SK-N-SH (cell line): ENCODE results near the gene DNPH1. TPM values are rescaled to one million over a fixed set of nuclear protein-coding genes. Genes with fewer than 3 reads are reported as not detected.

Source experiments
- CTCF ChIA-PET: fragments of 300-600, 350-600 bp; formaldehyde crosslinking; extraction: SDS; loops from one replicate; lab custom pipeline; 2021; lab: Yijun Ruan, JAX
- POLR2A ChIA-PET: fragments of 350-600 bp; sonication (Branson Sonifier 250); formaldehyde crosslinking; extraction: SDS; loops from one replicate; lab custom pipeline; 2020; ENCODE audit warnings: antibody characterized with exemption, inconsistent platforms; lab: Yijun Ruan, JAX
- DNase-seq: peaks from one replicate; pipeline ENCODE4 v3.0.0; 2012
- H2AFZ ChIP-seq: fragments of 200-600 bp; sonication (generic); 2 replicates; pipeline ENCODE4 v1.8.1; 2016; ENCODE audit warnings: antibody characterized with exemption, mild to moderate bottlenecking, low read depth
- H3F3A ChIP-seq: fragments of 200-600 bp; sonication (generic); replicated peaks from 2 replicates; pipeline ENCODE3; 2016; ENCODE audit warnings: antibody characterized with exemption, mild to moderate bottlenecking; ENCODE audit not compliant: insufficient read depth
- H3K27ac ChIP-seq, 2 experiments: fragments of 200-500 bp in 1 of 2; fragments of 200-600 bp in 1 of 2; sonication (Bioruptor generic) in 1 of 2; sonication (generic), shearing (Covaris generic) in 1 of 2; 2 replicates each; pipeline versions ENCODE4 v1.5.1 to v1.6.1; 2014 to 2016; ENCODE audit warnings: low read depth in 2 of 2, inconsistent platforms in 1 of 2, low read length in 1 of 2, mild to moderate bottlenecking in 1 of 2, mixed read lengths in 1 of 2
- H3K27me3 ChIP-seq: fragments of 200-600 bp; sonication (generic), shearing (Covaris generic); 2 replicates; pipeline ENCODE4 v1.6.1; 2016; ENCODE audit warnings: mixed run types; ENCODE audit not compliant: insufficient read depth
- H3K36me3 ChIP-seq, 2 experiments: fragments of 200-500 bp in 1 of 2; fragments of 200-600 bp in 1 of 2; sonication (Bioruptor generic) in 1 of 2; sonication (generic) in 1 of 2; replicated peaks in 1 of 2; 2 replicates each; pipeline versions ENCODE3 to v1.5.1; 2014 to 2016; ENCODE audit warnings: low read length in 1 of 2, mild to moderate bottlenecking in 1 of 2; ENCODE audit not compliant: insufficient read depth in 2 of 2, control insufficient read depth in 1 of 2
- H3K4me1 ChIP-seq, 2 experiments: fragments of 200-500 bp in 1 of 2; fragments of 200-600 bp in 1 of 2; sonication (Bioruptor generic) in 1 of 2; sonication (generic), shearing (Covaris generic) in 1 of 2; 2 replicates each; pipeline versions ENCODE4 v1.5.1 to v1.6.1; 2014 to 2016; ENCODE audit warnings: low read depth in 1 of 2, low read length in 1 of 2, mixed run types in 1 of 2; ENCODE audit not compliant: insufficient read depth in 2 of 2, control insufficient read depth in 1 of 2
- H3K4me2 ChIP-seq: fragments of 200-600 bp; sonication (generic), shearing (Covaris generic); 2 replicates; pipeline ENCODE4 v1.6.1; 2017; ENCODE audit warnings: mixed run types
- H3K4me3 ChIP-seq, 2 experiments: fragments of 200-500 bp in 1 of 2; fragments of 200-600 bp in 1 of 2; sonication (Bioruptor generic) in 1 of 2; sonication (generic), shearing (Covaris generic) in 1 of 2; 2 replicates each; pipeline versions ENCODE4 v1.5.1 to v1.8.1; 2014 to 2016; ENCODE audit warnings: low read depth in 2 of 2, inconsistent platforms in 1 of 2, low read length in 1 of 2, mild to moderate bottlenecking in 1 of 2, mixed read lengths in 1 of 2, moderate library complexity in 1 of 2
- H3K79me2 ChIP-seq: fragments of 200-600 bp; sonication (generic); 2 replicates; pipeline ENCODE4 v1.8.1; 2017; ENCODE audit warnings: mild to moderate bottlenecking; ENCODE audit not compliant: insufficient read depth
- H3K9ac ChIP-seq: fragments of 200-600 bp; sonication (generic); 2 replicates; pipeline ENCODE4 v1.6.1; 2017; ENCODE audit warnings: mixed run types
- H3K9me2 ChIP-seq: fragments of 200-600 bp; sonication (generic); 2 replicates; pipeline ENCODE4 v1.6.1; 2017; ENCODE audit warnings: mixed run types
- H3K9me3 ChIP-seq: fragments of 200-600 bp; sonication (generic); 2 replicates; pipeline ENCODE4 v1.6.1; 2017; ENCODE audit warnings: mixed run types, mild to moderate bottlenecking, moderate library complexity
- H4K20me1 ChIP-seq: fragments of 200-600 bp; sonication (generic); 2 replicates; pipeline ENCODE4 v1.6.1; 2017; ENCODE audit warnings: mild to moderate bottlenecking, mixed run types; ENCODE audit not compliant: insufficient read depth
- GATA2 ChIP-seq: sonication (generic); formaldehyde crosslinking; IDR thresholded peaks from 2 replicates; pipeline ENCODE4 v1.5.0; 2020; ENCODE audit warnings: mild to moderate bottlenecking, missing genetic modification reagents
- RAD21 ChIP-seq: IDR thresholded peaks from 2 replicates; pipeline ENCODE4 v1.6.1; 2012; ENCODE audit warnings: mild to moderate bottlenecking, low read length
- TEAD4 ChIP-seq: IDR thresholded peaks from 2 replicates; pipeline ENCODE4 v1.4.0; 2012; ENCODE audit warnings: mild to moderate bottlenecking, borderline replicate concordance; ENCODE audit not compliant: insufficient read depth
- WGBS: methylation state at CpG from one replicate; pipeline ENCODE4 v1.1.6; 2017; ENCODE audit warnings: low lambda C conversion rate; 5-methylcytosine and 5-hydroxymethylcytosine counted together
- polyA plus RNA-seq, 3 experiments: library from polyadenylated mRNA; depleted of rRNA; stranded (reverse); fragments of >200 nt; gene quantifications; 2 replicates each; pipeline ENCODE4 v1.2.3, GENCODE V29; 2012
- TF ChIP-seq, protein P1 (sequence below): IDR thresholded peaks from 2 replicates; pipeline ENCODE4 v1.4.0; 2012; ENCODE audit warnings: low read depth, borderline replicate concordance
- TF ChIP-seq, protein P2 (sequence below): IDR thresholded peaks from 2 replicates; pipeline ENCODE4 v1.6.1; 2012; ENCODE audit warnings: mild to moderate bottlenecking, low read depth, low read length, moderate library complexity
- TF ChIP-seq, protein P3 (sequence below): IDR thresholded peaks from 2 replicates; pipeline ENCODE4 v1.4.0; 2012; ENCODE audit warnings: low read depth
- TF ChIP-seq, protein P4 (sequence below): fragments of 150-350 bp; IDR thresholded peaks from 2 replicates; pipeline ENCODE4 v1.6.1; 2016; ENCODE audit warnings: mild to moderate bottlenecking, low read depth, low read length
- TF ChIP-seq, protein P5 (sequence below): fragments of 200-600 bp; sonication (generic); IDR thresholded peaks from 2 replicates; pipeline ENCODE4 v1.6.1; 2017; ENCODE audit warnings: antibody characterized with exemption, mild to moderate bottlenecking, moderate library complexity

DNPH1 gene
- polyA plus RNA-seq, 1 of the 3 experiments (the other 2 are of a cell fraction): 287 TPM

DNA sequence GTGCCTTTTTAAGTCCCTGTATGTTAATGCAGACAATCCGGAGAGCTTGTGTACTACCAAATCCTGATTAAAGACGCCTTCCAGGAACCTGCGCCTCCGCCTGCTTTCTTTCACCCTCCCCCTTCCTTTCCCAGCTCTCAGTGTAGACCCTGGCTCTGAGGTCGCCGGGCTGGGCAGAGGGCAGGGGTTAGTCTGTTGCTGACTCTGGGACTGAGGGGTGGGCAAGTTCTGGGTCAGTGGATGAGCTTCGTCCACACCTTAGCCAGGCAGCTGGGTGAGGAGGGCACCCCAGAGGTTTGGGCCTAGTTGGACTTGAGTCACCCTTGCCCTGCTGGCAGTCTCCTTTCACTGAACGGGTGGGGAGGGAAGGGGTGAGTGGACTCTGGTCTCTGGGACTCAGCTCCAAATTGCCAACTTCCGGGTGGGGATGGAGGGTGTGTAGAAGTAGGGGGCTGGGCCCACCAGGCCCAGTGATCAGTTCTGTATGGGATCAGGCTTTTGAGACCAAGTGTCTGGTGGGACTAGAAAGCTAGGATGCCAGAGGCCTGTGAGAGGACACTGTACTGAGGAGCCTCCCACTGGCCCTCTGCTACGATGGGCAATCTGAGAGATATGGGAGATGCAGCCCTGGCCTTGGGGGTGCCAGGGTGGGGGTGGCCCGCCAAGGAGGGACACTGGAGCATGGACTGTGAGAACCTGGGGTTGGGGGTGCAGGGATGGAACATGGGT lies 47.5 kb upstream of the DNPH1 start:
- H3K4me1 ChIP-seq: peaks cover 0 to 3% of the 10 kb centered on the region in 2 experiments; a peak in 1 of 4 replicates
- H4K20me1 ChIP-seq: no peaks in the 10 kb centered on the region
- no peak overlapping the region for H2AFZ ChIP-seq
- H3K9ac ChIP-seq: no peak overlapping the region
- H3K9me3 ChIP-seq: no peaks in the 10 kb centered on the region
- POLR2A ChIA-PET: no interaction called here
- no peak overlapping the region for H3K27ac ChIP-seq
- H3K27me3 ChIP-seq: no peaks in the 10 kb centered on the region
- no peaks in the 10 kb centered on the region for H3K9me2 ChIP-seq
- no peaks in the 10 kb centered on the region for H3F3A ChIP-seq
- H3K4me3 ChIP-seq: no peak overlapping the region
- DNase-seq: no peak
- H3K4me2 ChIP-seq: no peak overlapping the region
- TF ChIP-seq, protein P1, sequence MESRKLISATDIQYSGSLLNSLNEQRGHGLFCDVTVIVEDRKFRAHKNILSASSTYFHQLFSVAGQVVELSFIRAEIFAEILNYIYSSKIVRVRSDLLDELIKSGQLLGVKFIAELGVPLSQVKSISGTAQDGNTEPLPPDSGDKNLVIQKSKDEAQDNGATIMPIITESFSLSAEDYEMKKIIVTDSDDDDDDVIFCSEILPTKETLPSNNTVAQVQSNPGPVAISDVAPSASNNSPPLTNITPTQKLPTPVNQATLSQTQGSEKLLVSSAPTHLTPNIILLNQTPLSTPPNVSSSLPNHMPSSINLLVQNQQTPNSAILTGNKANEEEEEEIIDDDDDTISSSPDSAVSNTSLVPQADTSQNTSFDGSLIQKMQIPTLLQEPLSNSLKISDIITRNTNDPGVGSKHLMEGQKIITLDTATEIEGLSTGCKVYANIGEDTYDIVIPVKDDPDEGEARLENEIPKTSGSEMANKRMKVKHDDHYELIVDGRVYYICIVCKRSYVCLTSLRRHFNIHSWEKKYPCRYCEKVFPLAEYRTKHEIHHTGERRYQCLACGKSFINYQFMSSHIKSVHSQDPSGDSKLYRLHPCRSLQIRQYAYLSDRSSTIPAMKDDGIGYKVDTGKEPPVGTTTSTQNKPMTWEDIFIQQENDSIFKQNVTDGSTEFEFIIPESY: no peak
- TF ChIP-seq, protein P2, sequence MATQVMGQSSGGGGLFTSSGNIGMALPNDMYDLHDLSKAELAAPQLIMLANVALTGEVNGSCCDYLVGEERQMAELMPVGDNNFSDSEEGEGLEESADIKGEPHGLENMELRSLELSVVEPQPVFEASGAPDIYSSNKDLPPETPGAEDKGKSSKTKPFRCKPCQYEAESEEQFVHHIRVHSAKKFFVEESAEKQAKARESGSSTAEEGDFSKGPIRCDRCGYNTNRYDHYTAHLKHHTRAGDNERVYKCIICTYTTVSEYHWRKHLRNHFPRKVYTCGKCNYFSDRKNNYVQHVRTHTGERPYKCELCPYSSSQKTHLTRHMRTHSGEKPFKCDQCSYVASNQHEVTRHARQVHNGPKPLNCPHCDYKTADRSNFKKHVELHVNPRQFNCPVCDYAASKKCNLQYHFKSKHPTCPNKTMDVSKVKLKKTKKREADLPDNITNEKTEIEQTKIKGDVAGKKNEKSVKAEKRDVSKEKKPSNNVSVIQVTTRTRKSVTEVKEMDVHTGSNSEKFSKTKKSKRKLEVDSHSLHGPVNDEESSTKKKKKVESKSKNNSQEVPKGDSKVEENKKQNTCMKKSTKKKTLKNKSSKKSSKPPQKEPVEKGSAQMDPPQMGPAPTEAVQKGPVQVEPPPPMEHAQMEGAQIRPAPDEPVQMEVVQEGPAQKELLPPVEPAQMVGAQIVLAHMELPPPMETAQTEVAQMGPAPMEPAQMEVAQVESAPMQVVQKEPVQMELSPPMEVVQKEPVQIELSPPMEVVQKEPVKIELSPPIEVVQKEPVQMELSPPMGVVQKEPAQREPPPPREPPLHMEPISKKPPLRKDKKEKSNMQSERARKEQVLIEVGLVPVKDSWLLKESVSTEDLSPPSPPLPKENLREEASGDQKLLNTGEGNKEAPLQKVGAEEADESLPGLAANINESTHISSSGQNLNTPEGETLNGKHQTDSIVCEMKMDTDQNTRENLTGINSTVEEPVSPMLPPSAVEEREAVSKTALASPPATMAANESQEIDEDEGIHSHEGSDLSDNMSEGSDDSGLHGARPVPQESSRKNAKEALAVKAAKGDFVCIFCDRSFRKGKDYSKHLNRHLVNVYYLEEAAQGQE: no peak
- TF ChIP-seq, protein P3, sequence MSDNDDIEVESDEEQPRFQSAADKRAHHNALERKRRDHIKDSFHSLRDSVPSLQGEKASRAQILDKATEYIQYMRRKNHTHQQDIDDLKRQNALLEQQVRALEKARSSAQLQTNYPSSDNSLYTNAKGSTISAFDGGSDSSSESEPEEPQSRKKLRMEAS: no peak
- TF ChIP-seq TEAD4 (no peak), RAD21 (no peak), GATA2 (no peak)
- TF ChIP-seq, protein P4, sequence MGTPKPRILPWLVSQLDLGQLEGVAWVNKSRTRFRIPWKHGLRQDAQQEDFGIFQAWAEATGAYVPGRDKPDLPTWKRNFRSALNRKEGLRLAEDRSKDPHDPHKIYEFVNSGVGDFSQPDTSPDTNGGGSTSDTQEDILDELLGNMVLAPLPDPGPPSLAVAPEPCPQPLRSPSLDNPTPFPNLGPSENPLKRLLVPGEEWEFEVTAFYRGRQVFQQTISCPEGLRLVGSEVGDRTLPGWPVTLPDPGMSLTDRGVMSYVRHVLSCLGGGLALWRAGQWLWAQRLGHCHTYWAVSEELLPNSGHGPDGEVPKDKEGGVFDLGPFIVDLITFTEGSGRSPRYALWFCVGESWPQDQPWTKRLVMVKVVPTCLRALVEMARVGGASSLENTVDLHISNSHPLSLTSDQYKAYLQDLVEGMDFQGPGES: no peak
- TF ChIP-seq, protein P5, sequence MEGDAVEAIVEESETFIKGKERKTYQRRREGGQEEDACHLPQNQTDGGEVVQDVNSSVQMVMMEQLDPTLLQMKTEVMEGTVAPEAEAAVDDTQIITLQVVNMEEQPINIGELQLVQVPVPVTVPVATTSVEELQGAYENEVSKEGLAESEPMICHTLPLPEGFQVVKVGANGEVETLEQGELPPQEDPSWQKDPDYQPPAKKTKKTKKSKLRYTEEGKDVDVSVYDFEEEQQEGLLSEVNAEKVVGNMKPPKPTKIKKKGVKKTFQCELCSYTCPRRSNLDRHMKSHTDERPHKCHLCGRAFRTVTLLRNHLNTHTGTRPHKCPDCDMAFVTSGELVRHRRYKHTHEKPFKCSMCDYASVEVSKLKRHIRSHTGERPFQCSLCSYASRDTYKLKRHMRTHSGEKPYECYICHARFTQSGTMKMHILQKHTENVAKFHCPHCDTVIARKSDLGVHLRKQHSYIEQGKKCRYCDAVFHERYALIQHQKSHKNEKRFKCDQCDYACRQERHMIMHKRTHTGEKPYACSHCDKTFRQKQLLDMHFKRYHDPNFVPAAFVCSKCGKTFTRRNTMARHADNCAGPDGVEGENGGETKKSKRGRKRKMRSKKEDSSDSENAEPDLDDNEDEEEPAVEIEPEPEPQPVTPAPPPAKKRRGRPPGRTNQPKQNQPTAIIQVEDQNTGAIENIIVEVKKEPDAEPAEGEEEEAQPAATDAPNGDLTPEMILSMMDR: no peak
- no peaks in the 10 kb centered on the region for H3K79me2 ChIP-seq
- no peaks in the 10 kb centered on the region for H3K36me3 ChIP-seq
- 92% methylated on average over 11 of the region's 11 CpGs for WGBS
- CTCF ChIA-PET: interaction anchor here (1.3 to 1.5 kb wide), 3 partner anchors 13 to 230 kb away, joined by 3 to 6 read pairs (median 3); partner anchors contain the start of gene DNPH1
